ENCODE results near the gene MAN2A1.
"Not testable (repeated sequence)": the region's sequence is repeated elsewhere in the genome, so short reads cannot be mapped to it uniquely, and the experiment has no call there.

Gene MAN2A1

DNA sequence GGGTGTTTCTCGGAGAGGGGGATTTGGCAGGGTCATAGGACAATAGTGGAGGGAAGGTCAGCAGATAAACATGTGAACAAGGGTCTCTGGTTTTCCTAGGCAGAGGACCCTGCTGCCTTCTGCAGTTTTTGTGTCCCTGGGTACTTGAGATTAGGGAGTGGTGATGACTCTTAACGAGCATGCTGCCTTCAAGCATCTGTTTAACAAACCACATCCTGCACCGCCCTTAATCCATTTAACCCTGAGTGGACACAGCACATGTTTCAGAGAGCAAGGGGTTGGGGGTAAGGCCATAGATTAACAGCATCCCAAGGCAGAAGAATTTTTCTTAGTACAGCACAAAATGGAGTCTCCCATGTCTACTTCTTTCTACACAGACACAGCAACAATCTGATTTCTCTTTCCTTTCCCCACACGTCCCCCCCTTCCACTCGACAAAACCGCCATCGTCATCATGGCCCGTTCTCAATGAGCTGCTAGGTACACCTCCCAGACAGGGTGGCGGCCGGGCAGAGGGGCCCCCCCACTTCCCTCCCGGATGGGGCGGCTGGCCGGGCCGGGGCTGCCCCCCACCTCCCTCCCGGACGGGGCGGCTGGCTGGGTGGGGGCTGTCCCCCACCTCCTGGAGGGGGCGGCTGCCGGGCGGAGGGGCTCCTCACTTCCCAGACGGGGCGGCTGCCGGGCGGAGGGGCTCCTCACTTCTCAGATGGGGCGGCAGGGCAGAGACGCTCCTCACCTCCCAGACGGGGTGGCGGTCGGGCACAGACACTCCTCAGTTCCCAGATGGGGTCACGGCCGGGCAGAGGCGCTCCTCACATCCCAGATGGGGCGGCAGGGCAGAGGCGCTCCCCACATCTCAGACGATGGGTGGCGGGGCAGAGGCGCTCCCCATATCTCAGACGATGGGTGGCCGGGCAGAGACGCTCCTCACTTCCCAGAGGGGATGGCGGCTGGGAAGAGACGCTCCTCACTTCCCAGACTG lies 142.8 kb downstream of the MAN2A1 start:
- DNase-seq, result not testable (repeated sequence)

GRCh38 chr5:109833946-109834345 lies 144.2 kb downstream of the MAN2A1 start:
- DNase-seq, result no peak

DNA sequence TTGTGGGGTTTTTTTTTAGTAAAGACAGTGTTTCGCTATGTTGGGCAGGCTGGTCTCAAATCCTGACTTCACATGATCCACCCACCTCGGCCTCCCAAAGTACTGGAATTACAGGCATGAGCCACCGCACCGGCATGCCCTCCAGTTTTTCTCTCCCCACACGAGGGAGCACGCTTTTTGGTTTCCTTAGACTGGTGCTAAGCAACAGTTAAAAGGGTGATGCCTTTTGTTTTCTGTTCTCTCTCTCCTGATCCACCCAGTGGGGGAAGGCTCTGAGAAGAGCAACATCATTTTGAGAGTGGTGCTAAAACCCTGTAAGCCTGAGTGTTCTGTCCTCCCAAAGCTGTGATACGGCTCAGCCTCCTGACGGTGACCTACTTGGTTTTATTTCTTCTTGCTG lies 146.6 kb downstream of the MAN2A1 start:
- DNase-seq, result no peak

- DNase-seq, result no peak
Observed at GRCh38 chr5:109837231-109837861, 147.6 kb downstream of the MAN2A1 start.

DNA sequence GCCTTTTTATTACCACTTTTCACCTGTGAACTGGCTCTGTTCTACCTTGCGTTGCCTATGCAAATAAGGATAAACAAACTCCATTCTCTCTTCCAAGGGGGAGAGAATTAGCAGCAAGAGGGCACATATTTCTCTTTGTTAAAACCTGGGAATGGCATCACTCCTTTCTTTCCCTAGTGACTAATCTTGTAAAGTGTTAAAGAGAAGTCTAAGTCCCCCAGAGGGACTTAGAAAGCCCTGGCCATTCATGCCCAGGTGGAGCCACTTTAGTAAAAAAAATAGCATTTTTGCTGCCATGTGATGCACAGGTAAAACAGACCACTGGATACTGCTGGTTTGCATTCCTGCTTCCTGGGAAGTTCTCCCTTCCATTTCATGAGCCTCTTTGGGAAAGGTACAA lies 148.4 kb downstream of the MAN2A1 start:
- no peak for DNase-seq

DNA sequence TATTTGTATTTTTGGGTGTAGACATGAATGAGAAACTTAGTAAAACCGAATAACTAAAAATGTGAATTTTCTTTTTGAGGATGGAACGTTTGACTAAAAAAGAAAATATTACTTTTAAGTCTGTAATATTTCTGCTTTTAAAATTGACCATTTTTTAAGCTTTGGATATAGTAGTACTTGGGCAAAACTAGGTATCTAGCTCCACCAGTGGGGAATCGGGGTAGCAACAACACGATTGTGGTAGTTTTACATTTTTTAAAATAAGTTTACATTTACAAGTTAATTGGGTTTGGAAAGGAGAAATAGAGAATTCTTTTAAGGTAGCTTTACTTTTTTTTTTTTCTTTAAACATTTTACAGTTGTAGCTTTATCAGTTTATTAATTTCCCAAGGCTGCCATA lies 154.4 kb downstream of the MAN2A1 start:
- no peak for DNase-seq

- DNase-seq, result no peak
Observed at GRCh38 chr5:109844695-109845094, 155.0 kb downstream of the MAN2A1 start.

GRCh38 chr5:109848130-109848529 lies 158.4 kb downstream of the MAN2A1 start:
- DNase-seq, result no peak

DNA sequence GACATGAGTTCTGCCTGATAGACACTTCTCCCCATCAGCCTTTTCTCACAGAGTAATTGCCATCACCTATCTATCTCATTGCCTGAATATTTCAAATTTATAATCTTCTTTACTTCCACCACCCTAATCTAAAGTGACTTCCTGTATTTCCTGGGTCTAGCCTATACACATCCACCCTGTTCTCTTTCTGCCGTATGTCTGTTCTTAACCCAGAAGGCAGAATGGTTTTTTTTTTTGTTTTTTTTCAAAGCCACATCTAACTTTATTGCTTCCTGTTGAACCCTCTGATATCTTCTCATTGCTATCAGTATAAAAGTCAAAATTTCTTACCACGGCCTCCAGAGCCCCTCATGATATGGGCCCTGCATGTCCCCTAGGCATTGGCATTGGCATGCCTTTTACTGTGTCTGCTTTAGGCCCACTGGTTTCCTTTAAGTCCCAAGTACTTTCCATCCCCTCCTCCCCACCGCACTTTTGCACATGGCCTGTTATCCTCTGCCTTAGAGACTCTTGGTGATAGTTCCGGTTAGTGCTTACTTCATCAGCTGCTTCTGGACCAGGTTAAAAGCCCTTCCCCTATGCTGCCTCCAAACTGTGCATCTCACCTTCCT lies 159.9 kb downstream of the MAN2A1 start:
- no peak for DNase-seq

DNA sequence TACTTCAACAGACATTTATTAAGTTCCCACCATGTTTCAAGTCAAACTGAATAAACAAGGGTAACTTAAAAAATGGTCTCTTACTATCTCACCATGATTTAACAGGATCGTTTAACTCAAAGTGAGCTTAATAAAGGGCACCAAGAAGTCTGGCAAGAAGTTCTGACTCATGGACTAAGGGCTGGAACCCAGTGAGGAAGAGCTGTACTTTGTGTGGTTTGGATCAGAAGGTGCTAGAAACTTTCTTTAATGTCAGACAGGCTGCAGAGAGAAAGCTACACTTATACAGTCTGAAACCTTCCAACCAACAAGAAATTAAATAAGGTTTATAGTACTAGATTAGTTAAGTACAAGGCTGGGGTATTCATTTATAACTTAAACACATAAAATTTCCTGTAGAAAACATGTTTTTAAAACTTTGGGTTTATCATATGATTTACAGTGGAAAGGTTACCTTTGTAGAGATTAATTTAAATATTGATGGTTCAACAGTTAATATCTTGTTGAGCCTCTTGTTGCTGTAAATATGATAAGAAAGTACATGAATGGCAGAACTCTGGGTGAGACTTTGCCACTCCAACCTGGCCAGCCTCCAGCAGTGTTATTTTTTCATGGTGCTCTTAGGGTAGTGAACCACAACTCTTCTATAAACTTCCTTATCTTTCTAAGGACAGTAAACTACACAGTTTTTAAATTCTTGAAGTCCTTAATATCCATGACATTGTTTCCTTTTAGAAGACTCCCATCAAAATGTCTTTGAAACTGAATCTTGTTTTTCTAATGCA lies 162.8 kb downstream of the MAN2A1 start:
- no peak for DNase-seq

DNA sequence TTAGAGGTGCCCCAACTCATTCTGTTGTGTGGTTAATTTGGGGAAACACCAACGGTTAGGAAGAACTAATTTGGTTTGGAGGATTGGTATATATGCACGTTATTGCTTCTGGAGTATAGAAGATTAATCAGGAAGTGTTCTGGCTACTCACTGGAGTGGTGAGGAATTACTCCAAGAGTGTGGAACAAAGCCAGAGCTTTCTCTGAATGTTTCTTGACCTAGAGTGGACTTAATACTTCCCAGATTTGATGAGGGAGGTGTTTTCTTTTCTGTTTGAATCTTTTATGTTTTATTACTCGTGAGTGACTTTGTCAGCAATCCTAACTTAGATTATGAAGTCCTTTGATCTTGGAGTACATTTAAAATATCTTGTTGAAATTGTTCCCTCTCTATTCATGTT lies 163.7 kb downstream of the MAN2A1 start:
- DNase-seq, result no peak

GRCh38 chr5:109855056-109855455 lies 165.3 kb downstream of the MAN2A1 start:
- DNase-seq, result no peak

- DNase-seq, result no peak
Observed at GRCh38 chr5:109857405-109858031, 167.8 kb downstream of the MAN2A1 start.

GRCh38 chr5:109859537-109859936 lies 169.8 kb downstream of the MAN2A1 start:
- DNase-seq, result no peak

DNA sequence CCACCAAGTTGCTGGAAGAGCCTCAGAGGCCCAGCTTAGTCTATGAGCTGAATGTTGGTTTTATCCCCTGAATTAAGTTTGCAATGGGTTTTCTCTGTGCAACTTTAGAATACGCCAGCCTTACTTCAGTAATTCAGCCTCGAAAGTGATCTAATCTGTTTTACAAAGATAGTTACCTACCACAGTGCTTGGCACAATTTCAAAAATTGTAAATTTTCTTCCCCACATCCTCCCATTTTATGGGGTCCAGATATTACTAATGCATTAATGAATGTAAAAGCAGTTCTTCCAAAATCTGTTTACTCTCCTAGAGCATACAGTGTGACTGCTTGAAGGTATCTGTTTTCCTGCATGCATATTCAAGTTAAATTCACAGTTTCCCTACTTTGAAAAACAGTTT lies 172.6 kb downstream of the MAN2A1 start:
- no peak for DNase-seq

DNA sequence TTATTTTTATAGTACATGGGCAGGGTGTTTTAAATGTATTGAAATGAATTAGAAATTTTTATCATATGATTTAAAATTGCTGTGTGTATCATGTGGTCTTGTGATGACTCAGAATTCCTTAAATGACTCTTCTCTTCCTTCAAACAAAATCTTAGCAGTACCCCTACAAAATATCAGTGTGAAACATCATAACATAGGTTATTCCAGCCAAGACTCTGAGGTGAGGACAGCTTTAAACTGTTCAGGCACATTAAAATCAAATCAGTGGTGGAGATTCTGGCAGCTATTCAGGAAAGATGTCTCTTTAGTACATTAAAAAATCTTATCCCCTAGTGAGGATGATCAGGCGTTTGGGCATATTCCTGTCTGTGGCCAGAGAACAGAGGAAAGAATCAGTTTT lies 174.0 kb downstream of the MAN2A1 start:
- DNase-seq, result no peak

GRCh38 chr5:109865637-109866036 lies 175.9 kb downstream of the MAN2A1 start:
- no peak for DNase-seq

DNA sequence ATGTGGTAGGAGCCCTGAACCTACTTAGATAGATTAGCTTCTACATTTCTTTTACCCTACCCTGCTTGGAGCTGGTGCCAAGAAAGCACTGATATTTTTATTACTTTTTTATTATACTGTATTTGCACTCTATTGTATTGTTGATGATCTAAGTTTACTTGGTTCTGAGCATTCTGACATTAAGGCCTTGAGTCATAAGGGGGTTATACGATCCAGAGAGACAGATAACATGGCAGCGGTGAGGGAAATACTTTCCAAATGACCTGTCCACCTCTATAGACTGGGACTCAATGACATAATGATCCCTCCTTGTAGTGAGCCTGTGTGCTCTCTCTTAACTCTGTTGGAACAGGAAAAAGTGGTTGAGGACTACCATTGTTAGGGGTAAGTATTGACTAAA lies 176.3 kb downstream of the MAN2A1 start:
- DNase-seq, result no peak

GRCh38 chr5:109868737-109869136 lies 179.0 kb downstream of the MAN2A1 start:
- no peak for DNase-seq

DNA sequence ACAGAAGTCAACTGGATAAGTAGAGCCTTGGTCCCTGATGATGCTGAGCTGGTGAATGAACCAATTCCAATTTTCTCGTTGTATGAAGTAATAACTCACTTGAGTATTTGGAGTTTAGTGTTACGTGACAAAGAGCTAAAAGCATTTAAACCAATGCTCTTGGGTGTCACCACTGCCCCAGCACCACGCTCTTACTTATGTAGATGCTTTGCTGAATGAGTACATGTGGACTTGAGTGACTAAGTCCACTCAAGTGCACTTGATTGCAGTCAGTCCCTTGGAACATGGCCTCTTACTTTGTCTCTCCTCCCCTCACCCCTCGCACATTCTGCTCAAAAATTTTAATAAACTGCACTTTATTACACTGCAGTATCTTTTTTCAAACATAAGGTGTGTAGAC lies 184.0 kb downstream of the MAN2A1 start:
- DNase-seq, result no peak

- DNase-seq, result no peak
Observed at GRCh38 chr5:109874108-109874507, 184.4 kb downstream of the MAN2A1 start.

DNA sequence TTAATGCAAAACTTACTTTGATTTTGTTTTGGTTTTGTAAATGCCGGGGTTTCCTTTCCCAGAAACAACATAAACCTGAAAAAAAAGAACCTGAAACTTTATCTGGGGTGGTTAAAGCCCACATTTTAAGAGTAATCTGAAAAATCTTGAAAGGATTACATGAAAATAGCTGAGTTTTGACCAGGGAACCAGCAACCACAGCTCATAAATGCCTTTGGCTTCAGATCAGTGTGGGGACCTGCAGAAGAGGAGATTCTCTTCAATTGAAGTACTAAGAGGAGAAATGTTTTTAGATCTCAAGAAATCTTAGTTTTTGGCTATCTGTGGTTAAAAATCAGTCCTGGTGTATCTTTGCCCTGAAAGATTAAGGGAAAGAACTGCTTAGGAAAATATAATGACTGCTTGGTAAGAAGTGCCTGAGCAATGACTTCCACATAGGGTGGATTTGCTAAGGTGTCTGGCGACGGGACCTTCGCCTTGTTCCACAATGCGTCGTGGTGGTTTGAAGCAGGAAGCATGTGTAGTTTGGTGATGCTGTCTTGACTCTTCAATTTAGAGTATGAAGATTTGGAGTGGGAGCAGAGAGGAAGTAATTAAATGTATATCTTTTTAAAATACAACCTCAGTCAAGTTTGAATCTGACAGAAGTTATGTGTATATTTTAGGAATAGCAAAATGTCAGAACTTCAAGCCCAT lies 186.5 kb downstream of the MAN2A1 start:
- DNase-seq, result no peak
